Activated CD8-positive, alpha-beta memory T cell treated with anti-CD3 and anti-CD28 coated beads for 4 hours (primary cell): ENCODE data around the gene TMEM8B.

Experiments used
- DNase-seq, 2 donors: peaks; one replicate each; pipeline ENCODE4 v3.0.0-alpha.2; 2020; ENCODE audit warnings: low read depth in 2 of 2

Gene TMEM8B

DNA sequence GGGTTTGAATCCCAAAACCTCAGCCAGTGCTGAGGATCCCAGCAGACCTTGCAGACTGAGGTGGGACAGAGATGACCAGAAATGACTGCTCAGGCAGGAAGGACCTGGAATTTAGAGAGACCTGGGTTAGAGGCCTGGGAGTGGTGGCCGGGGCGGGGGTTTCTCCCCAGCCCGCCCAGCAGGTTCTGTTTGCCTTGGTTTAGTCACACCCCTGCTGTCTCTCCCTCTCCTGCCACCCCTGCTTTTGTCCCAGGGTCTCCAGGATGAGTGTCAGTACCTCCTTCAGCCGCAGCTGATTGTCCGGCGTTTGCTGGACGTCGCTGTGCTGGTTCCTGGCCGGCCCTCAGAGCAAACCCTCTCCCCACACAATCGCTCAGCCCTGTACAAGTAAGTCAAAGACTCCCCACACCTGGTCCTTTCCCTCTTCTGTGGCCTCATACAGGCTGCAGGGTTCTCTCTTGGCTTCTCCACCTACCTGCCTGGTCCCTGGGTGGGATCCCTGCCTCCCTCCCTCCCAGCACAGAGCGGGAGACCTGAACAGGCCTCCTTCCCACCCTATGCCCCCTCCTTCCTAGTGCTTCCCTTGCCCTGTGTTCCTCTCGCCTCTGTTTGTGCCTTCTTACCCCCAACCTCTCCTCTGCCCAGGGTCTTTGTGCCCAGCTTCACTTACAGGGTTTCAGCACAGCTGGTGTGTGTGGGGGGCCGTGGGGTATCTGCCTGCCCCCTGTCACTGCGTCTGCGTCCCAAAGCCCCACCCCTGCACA, 12.0 kb downstream of the TMEM8B start:
- DNase-seq = no peak

- no peak for DNase-seq
These were observed 12.5 kb downstream of the TMEM8B start for GRCh38 chr9:35841645-35841900.

- DNase-seq = no peak
These were observed 13.2 kb downstream of the TMEM8B start for GRCh38 chr9:35842020-35842745.

DNA sequence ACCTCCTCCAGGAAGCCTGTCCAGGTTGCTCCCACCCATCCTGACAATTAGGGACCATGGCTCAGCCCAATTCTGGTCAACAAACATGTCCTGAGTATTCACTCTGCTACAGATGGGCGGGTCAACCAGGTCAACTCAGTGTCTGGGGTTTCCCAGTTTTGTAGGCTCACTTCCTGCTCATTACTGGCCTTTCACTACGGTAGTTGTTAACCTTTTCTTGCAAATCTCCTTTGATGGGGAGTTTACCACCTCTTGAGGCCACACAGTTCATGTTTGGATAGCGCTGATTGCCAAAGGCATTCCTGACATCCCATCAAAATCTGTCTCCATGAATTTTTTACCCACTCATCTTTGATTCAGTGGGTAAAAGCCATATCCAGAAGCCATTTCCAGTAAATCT, 13.8 kb downstream of the TMEM8B start:
- DNase-seq = no peak

DNA sequence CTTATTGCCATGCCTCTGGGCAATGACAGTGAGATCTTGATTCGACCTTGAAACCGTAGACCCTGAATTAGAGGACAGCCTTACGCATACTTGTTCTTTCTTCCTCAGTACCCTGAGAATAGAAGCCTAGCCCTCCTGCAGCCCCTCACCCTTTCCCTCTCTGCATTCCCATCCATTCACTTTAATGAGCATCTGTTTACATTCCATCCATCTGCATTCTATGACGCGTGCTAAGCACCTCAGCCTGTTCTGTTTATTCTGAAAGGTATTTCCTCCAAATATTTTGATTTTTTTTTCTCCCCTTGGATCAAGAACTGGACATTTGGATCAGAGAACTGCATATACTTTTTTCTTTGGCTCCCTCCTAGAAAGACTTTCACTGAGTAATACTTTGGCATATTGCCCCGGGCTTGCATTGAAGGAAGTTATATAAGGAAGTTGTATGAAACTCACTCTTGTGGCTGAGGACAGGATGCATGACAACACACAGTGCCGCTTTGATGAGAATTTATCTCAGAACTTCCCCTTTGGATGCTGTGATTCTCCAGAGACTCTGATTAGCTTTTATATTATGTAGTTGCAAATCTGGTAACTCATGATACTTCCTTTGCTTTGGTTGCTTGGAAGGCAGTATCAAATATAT, 15.7 kb downstream of the TMEM8B start:
- DNase-seq = no peak

- no peak for DNase-seq
These were observed 17.1 kb downstream of the TMEM8B start for GRCh38 chr9:35845824-35846771.

DNA sequence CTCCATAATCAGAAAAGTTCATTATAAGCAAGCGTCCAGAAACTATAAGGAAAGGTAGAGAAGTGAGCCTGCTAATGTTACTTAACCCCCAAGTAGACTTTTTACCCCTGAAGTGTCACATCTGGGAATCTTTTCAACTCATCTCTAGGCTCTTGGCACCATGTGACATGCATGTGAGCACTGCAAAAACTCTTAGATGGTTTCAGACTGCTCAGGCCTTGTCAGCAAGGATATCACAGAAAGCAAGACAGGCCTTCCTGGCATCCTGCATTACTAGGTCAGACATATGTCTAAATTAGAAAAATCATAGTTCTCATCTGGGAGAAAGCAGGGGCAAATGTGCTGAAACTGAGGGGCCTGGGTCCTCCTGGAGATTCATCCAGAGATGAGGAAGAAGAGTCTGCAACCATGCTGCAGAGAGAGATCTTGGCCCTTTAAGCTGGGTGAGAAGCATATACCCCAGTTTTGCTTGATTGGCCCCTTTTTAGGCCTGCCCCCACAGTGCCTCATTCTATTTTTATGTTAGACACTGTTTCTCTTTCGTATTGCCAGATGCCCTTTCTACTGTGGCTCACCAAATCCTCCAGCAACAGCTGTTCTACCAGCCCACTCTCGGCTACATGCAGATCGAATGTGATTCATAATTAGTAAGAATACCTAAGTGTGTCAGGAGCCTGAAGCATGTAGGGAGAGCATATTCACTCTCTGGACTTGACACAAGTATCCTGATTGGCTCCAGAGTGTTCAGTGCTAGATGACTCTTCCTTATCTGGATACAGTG, 19.0 kb downstream of the TMEM8B start:
- DNase-seq = no peak

DNA sequence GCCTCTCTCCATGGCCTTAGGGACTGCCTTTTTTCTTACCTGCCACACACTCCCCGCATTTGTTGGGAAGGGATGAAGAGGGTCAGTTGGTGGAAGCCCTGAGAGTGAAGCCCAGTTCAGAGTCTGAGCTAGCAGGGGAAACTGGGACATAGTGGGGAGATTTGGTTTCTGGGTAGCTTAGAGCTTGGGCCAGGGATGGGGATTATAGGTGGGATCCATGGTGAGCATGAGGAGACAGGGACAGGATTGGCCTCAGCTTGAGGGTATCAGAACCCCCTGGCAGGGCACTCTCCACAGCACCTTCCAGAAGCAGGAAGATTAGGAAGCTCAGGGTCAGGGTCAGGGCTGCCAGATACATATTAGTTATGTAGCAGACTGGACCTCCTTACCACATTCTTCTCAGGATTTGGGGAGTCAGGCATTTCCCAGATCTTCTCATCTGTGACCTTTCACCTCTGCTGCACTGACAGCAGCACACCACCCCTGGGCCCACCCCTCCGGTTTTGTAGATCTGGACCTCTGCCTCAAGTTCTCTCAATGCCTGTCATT, 23.3 kb downstream of the TMEM8B start:
- DNase-seq = no peak

GRCh38 chr9:35852876-35853865, 24.1 kb downstream of the TMEM8B start:
- no peak for DNase-seq

- no peak for DNase-seq
These were observed 25.2 kb downstream of the TMEM8B start for GRCh38 chr9:35854091-35854762.

GRCh38 chr9:35856206-35856605, 27.2 kb downstream of the TMEM8B start:
- no peak for DNase-seq

GRCh38 chr9:35856882-35857281, 27.9 kb downstream of the TMEM8B start:
- DNase-seq = no peak

GRCh38 chr9:35858458-35858857, 29.4 kb downstream of the TMEM8B start:
- no peak for DNase-seq

- DNase-seq = no peak
These were observed 30.4 kb downstream of the TMEM8B start for GRCh38 chr9:35859310-35859989.

GRCh38 chr9:35859990-35860339, 30.9 kb downstream of the TMEM8B start:
- no peak for DNase-seq

- no peak for DNase-seq
These were observed 32.3 kb downstream of the TMEM8B start for GRCh38 chr9:35861161-35861897.

- no peak for DNase-seq
These were observed 33.3 kb downstream of the TMEM8B start for GRCh38 chr9:35862328-35862727.

- DNase-seq = no peak
These were observed 34.6 kb downstream of the TMEM8B start for GRCh38 chr9:35863583-35863982.
